ENCODE data around the gene ELOVL6.

The ELOVL6 gene

GRCh38 chr4:110130576-110131358, 67.6 kb downstream of the ELOVL6 start:
- TF ChIP-seq CTCF (conservative IDR thresholded peaks at IDR 0.05; ENCODE audit: control insufficient read depth, insufficient read depth, low read depth, low read length), result no peak
- DNase-seq (ENCODE audit: low read depth), result no peak
- H3K4me3 ChIP-seq (ENCODE audit: control insufficient read depth, low read depth, low read length), result no peak overlapping the region

DNA sequence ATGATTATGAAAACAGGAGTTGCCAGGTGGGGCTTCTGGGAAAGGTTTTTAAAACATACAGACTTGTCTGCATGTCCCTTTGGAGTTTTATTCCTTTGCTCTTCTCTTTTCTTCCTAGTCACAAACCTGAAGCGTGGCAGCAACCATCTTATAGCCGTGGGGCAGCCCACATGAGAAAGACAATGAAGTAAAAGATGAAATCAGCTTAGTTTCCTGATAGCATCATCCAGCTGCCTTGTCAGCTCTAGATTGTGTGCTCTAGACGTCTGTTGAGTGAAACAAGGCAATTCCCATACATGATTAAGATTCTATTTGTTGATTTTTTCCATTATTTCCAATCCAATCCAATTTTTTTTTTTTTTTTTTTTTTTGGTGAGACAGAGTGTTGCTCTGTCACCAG, 68.9 kb downstream of the ELOVL6 start:
- no peak for DNase-seq (ENCODE audit: low read depth)

DNA sequence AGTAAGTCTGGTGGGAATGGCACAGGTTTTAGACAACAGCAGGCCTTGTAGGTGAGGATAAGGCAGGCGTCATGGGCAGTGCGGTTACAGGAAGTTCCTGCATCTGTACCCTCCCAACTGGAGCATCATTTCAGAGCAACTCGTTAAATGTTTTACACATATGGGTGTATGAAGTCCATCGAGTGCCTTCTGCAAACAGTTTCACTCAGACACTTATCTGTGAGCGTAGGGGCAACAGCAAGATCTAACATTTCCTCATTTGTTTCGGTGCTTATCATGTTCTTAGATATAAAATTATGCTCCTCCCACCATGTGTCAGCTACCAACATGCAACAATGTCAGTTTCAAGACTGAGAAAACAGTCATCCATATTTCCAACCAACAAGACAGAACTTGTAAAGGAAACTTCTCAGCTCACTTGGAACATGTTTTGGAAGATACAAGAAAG, 69.9 kb downstream of the ELOVL6 start:
- no peak for DNase-seq (ENCODE audit: low read depth)
- TF ChIP-seq CTCF (conservative IDR thresholded peaks at IDR 0.05; ENCODE audit: control insufficient read depth, insufficient read depth, low read depth, low read length), result no peak
- no peak overlapping the region for H3K4me3 ChIP-seq (ENCODE audit: control insufficient read depth, low read depth, low read length)

More for the DNA sequence above, 68.9 kb downstream of the ELOVL6 start:
- no peak for TF ChIP-seq CTCF (conservative IDR thresholded peaks at IDR 0.05; ENCODE audit: control insufficient read depth, insufficient read depth, low read depth, low read length)
- H3K4me3 ChIP-seq (ENCODE audit: control insufficient read depth, low read depth, low read length), result no peak overlapping the region

GRCh38 chr4:110128029-110128428, 70.4 kb downstream of the ELOVL6 start:
- no peak for TF ChIP-seq CTCF (conservative IDR thresholded peaks at IDR 0.05; ENCODE audit: control insufficient read depth, insufficient read depth, low read depth, low read length)
- DNase-seq (ENCODE audit: low read depth), result no peak
- no peak overlapping the region for H3K4me3 ChIP-seq (ENCODE audit: control insufficient read depth, low read depth, low read length)

DNA sequence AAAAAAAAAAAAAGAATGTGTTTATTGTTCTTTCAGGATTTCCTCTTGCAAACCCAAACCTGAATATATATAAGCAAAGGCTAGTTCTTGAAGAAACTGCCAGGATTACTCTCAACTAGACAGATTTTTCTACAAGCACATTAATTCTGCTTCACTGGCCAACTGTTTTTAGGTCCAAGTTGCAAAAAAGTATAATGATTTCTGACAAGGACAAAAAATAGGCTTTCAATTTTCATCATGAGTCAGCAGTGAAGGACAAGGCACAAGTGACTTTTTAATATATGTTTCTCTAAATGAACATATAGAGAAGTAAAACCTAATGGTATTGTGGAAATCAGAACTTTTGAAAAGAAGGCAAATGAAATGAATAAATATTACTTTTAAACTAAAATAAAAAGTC, 73.7 kb downstream of the ELOVL6 start:
- TF ChIP-seq CTCF (conservative IDR thresholded peaks at IDR 0.05; ENCODE audit: control insufficient read depth, insufficient read depth, low read depth, low read length), result no peak

DNA sequence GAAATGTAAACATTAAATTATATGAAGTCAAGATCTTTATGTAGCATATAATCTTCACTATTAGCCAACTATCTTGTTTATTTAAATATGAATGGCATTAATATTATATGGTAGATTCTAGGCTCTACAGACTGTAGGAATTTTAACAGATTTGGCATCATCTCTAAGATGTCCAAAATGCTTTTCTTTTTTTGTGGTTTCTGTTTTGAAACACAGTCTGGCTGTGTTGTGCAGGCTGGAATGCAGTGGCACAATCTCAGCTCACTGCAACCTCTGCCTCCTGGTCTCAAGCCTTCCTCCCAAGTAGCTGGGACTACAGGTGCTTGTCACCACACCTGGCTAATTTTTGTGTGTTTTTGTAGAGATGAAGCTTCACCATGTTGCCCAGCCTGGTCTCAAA, 76.2 kb downstream of the ELOVL6 start:
- TF ChIP-seq CTCF (conservative IDR thresholded peaks at IDR 0.05; ENCODE audit: control insufficient read depth, insufficient read depth, low read depth, low read length), result no peak
- no peak overlapping the region for H3K4me3 ChIP-seq (ENCODE audit: control insufficient read depth, low read depth, low read length)
- DNase-seq (ENCODE audit: low read depth), result no peak

More for the DNA sequence above, 73.7 kb downstream of the ELOVL6 start:
- no peak overlapping the region for H3K4me3 ChIP-seq (ENCODE audit: control insufficient read depth, low read depth, low read length)
- no peak for DNase-seq (ENCODE audit: low read depth)

Data from fibroblast of mammary gland (primary cell).